ENCODE measurements around the gene RPGRIP1. TPM values are rescaled to one million over a fixed set of nuclear protein-coding genes. Genes with fewer than 3 reads are reported as not detected.

The RPGRIP1 gene
- total and polyA plus RNA-seq, 9 of the 15 experiments (the other 6 are each of a cell fraction or from before 2014, with no cell fraction given): 0.47 to 0.95 (median 0.65) TPM; not detected in 1

DNA sequence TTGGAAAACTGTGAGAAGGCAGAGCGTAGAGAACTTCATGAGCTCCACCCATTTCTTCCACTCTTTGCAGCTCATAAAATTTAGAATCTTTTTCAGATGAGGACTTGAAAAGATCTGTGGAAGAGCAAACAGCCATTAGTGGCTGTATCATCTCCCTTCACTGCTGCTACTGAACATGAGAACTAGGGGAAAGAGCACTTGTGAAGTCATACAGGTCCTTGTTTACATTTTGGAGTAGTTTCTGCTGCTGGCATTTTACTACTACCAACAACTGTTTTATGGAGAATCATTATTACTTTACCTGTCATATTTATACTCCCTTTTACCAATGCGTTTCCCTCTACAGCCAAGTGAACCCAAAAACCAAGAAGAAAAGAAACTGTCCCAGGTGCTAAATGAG is 41.0 kb downstream of the RPGRIP1 start:
- ChIA-PET CTCF (ENCODE audit: low intra/inter-chr PET ratio) (no interaction called here), POLR2A (interaction anchor here (0.5 to 2.3 kb wide), 4 partner anchors 10 to 14 kb away, joined by 3 to 10 read pairs (median 5); no protein-coding TSS in a partner anchor)
- H3K9me3 ChIP-seq (replicated peaks; ENCODE audit: control insufficient read depth, insufficient read depth, low read depth, low read length): no peaks in the 10 kb centered on the region
- H3K4me3 ChIP-seq: peak overlapping the region; percentile 35; the same call in 1 of the 2 replicates
- peak overlapping the region; percentile 50 for H2AFZ ChIP-seq (ENCODE audit: low read depth, low read length)
- intact Hi-C loops (cut with micrococcal nuclease) (no loop called here), in situ Hi-C loops (cut with MboI) (no loop called here)
- DNase-seq (ENCODE audit: extremely low read depth in 1 of 4, low spot score in 3 of 4) (no peak), FAIRE-seq (no peak), ATAC-seq (no peak)
- no peak overlapping the region for H3K9ac ChIP-seq (ENCODE audit: insufficient read depth in 1 of 2, low read depth in 2 of 2, low read length in 2 of 2)
- H3K27ac ChIP-seq (ENCODE audit: extremely low read depth, low read depth, low read length): no peak overlapping the region
- peaks cover 0 to 13% of the 10 kb centered on the region in 2 experiments; a peak in 3 of 5 replicates for H3K4me1 ChIP-seq (replicated peaks in 1 of 2; ENCODE audit: control insufficient read depth in 2 of 2, insufficient read depth in 2 of 2, low read length in 2 of 2)
- no peaks in the 10 kb centered on the region for H3K79me2 ChIP-seq (ENCODE audit: control insufficient read depth, insufficient read depth, low read length)
- TF ChIP-seq BHLHE40 (IDR thresholded peaks at IDR 0.05; ENCODE audit: low read length) (0 out of 2 replicates have a peak, but pooled peaks have one; percentile 10), ZC3H11A (IDR thresholded peaks at IDR 0.05; ENCODE audit: low read depth, low read length) (no peak)
- BruUV-seq (replicated peaks): no TSS peak
- no peaks in the 10 kb centered on the region for H3K27me3 ChIP-seq (ENCODE audit: control insufficient read depth in 2 of 2, insufficient read depth in 2 of 2, low read length in 2 of 2)
- H3K4me2 ChIP-seq (ENCODE audit: insufficient read depth, low read length): no peak overlapping the region
- H4K20me1 ChIP-seq (replicated peaks; ENCODE audit: control insufficient read depth, insufficient read depth, low read length): no peaks in the 10 kb centered on the region
- WGBS (ENCODE audit: insufficient coverage, low coverage, missing lambda C conversion rate): 82% methylated on average over 2 of the region's 2 CpGs
- H3K36me3 ChIP-seq (ENCODE audit: control insufficient read depth, insufficient read depth, low read length): no peaks in the 10 kb centered on the region
- H3K9me1 ChIP-seq (ENCODE audit: control insufficient read depth, insufficient read depth, low read length): no peaks in the 10 kb centered on the region

DNA sequence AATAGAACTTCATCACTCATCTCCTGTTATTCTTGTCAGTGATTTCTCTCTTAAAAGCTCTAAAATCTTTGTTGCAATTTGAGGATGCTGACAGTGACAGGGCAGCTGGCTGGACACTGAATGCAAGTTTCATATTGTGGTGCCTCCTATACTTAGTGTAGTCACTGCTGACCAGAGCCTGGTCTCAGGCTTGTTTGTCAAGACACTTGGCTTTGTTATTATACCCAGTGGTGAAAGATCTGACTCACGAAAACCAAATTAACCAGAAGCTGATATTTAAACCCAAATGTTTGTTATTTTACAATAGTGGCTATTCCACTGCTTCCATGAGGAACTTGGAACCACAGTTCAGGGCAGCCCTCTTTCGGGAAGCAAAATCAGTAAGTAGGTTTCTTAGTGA is 42.8 kb downstream of the RPGRIP1 start:
- H2AFZ ChIP-seq (ENCODE audit: low read depth, low read length): no peak overlapping the region
- H3K4me2 ChIP-seq (ENCODE audit: insufficient read depth, low read length): no peak overlapping the region
- ChIA-PET POLR2A (interaction anchor here (1.6 kb wide), 1 partner anchor 62 kb away, joined by 4 read pairs; no protein-coding TSS in a partner anchor), CTCF (ENCODE audit: low intra/inter-chr PET ratio) (no interaction called here)
- DNase-seq (ENCODE audit: extremely low read depth in 1 of 4, low spot score in 3 of 4) (no peak), ATAC-seq (no peak), FAIRE-seq (no peak)
- in situ Hi-C loops (cut with MboI): no loop called here
- H4K20me1 ChIP-seq (replicated peaks; ENCODE audit: control insufficient read depth, insufficient read depth, low read length): no peaks in the 10 kb centered on the region
- H3K79me2 ChIP-seq (ENCODE audit: control insufficient read depth, insufficient read depth, low read length): no peaks in the 10 kb centered on the region
- H3K9ac ChIP-seq (ENCODE audit: insufficient read depth in 1 of 2, low read depth in 2 of 2, low read length in 2 of 2): no peak overlapping the region
- H3K27me3 ChIP-seq (ENCODE audit: control insufficient read depth in 2 of 2, insufficient read depth in 2 of 2, low read length in 2 of 2): no peaks in the 10 kb centered on the region
- H3K4me3 ChIP-seq: no peak overlapping the region
- H3K4me1 ChIP-seq (replicated peaks in 1 of 2; ENCODE audit: control insufficient read depth in 2 of 2, insufficient read depth in 2 of 2, low read length in 2 of 2): peaks cover 0 to 6% of the 10 kb centered on the region in 2 experiments; a peak in 3 of 5 replicates
- no peaks in the 10 kb centered on the region for H3K36me3 ChIP-seq (ENCODE audit: control insufficient read depth, insufficient read depth, low read length)
- 36% methylated on average over 2 of the region's 2 CpGs for WGBS (ENCODE audit: insufficient coverage, low coverage, missing lambda C conversion rate)
- BruUV-seq (replicated peaks): no TSS peak
- H3K9me3 ChIP-seq (replicated peaks; ENCODE audit: control insufficient read depth, insufficient read depth, low read depth, low read length): no peaks in the 10 kb centered on the region
- intact Hi-C loops (cut with micrococcal nuclease): no loop called here
- no peaks in the 10 kb centered on the region for H3K9me1 ChIP-seq (ENCODE audit: control insufficient read depth, insufficient read depth, low read length)
- H3K27ac ChIP-seq (ENCODE audit: extremely low read depth, low read depth, low read length): no peak overlapping the region
- no peak for TF ChIP-seq ZNF764 (CRISPR knock-in tag; IDR thresholded peaks at IDR 0.05; ENCODE audit: low read depth)
- no peak for TF ChIP-seq SAFB2 (IDR thresholded peaks at IDR 0.05; ENCODE audit: borderline replicate concordance, low read depth, low read length, severe bottlenecking)
- no peak for TF ChIP-seq RAD51 (IDR thresholded peaks at IDR 0.05; ENCODE audit: borderline replicate concordance, low read depth)
- TF ChIP-seq CHD2 (IDR thresholded peaks at IDR 0.05; ENCODE audit: low read depth, low read length): no peak
- no peak for TF ChIP-seq CBX1 (IDR thresholded peaks at IDR 0.05; ENCODE audit: low read depth)
- no peak for TF ChIP-seq NR3C1 (CRISPR knock-in tag; IDR thresholded peaks at IDR 0.05)
- TF ChIP-seq U2AF1 (optimal IDR thresholded peaks at IDR 0.05; ENCODE audit: low read depth, low read length): no peak
- no peak for TF ChIP-seq YBX1 (IDR thresholded peaks at IDR 0.05)
- no peak for TF ChIP-seq HMG20B (CRISPR knock-in tag; IDR thresholded peaks at IDR 0.05)
- no peak for TF ChIP-seq MCM5 (IDR thresholded peaks at IDR 0.05; ENCODE audit: low read depth)
- no peak for TF ChIP-seq BCL6 (CRISPR knock-in tag; IDR thresholded peaks at IDR 0.05)
- TF ChIP-seq SREBF1 (IDR thresholded peaks at IDR 0.05; ENCODE audit: borderline replicate concordance, low read depth, low read length): no peak
- TF ChIP-seq JUNB (CRISPR knock-in tag; conservative IDR thresholded peaks at IDR 0.05): no peak
